ENCODE measurements around the gene GLA.

- TF ChIP-seq BHLHE40 (IDR thresholded peaks at IDR 0.05; ENCODE audit: borderline replicate concordance): no peak
- TF ChIP-seq TARDBP (IDR thresholded peaks at IDR 0.05): no peak
- TF ChIP-seq SP1 (IDR thresholded peaks at IDR 0.05): no peak
- no peak for TF ChIP-seq ZNF384 (IDR thresholded peaks at IDR 0.05)
- no peak for TF ChIP-seq FOXM1 (IDR thresholded peaks at IDR 0.05; ENCODE audit: borderline replicate concordance)
- TF ChIP-seq ELF4 (IDR thresholded peaks at IDR 0.05): no peak
- no peak for TF ChIP-seq LEF1 (IDR thresholded peaks at IDR 0.05; ENCODE audit: borderline replicate concordance)
- TF ChIP-seq, protein P1, sequence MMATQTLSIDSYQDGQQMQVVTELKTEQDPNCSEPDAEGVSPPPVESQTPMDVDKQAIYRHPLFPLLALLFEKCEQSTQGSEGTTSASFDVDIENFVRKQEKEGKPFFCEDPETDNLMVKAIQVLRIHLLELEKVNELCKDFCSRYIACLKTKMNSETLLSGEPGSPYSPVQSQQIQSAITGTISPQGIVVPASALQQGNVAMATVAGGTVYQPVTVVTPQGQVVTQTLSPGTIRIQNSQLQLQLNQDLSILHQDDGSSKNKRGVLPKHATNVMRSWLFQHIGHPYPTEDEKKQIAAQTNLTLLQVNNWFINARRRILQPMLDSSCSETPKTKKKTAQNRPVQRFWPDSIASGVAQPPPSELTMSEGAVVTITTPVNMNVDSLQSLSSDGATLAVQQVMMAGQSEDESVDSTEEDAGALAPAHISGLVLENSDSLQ (IDR thresholded peaks at IDR 0.05): no peak
- TF ChIP-seq SUZ12 (IDR thresholded peaks at IDR 0.05): no peak
- TF ChIP-seq NFRKB (IDR thresholded peaks at IDR 0.05): no peak
- no peak for TF ChIP-seq ARNT (IDR thresholded peaks at IDR 0.05)
- no peak for TF ChIP-seq HDGF (IDR thresholded peaks at IDR 0.05; ENCODE audit: borderline replicate concordance)
- TF ChIP-seq L3MBTL2 (conservative IDR thresholded peaks at IDR 0.05): no peak
- TF ChIP-seq CTBP1 (IDR thresholded peaks at IDR 0.05; ENCODE audit: borderline replicate concordance): no peak
Observed at GRCh38 chrX:101430457-101431078, 22.8 kb upstream of the GLA start.

All from HEK293T (cell line).